SU-DHL-6 (cell line): ENCODE results near the gene ARHGAP45.

ENCODE experiments used
- H2AFZ ChIP-seq: fragments of 200-600 bp; sonication (generic); 2 replicates; pipeline ENCODE4 v1.6.1; 2014; ENCODE audit warnings: low read depth, mild to moderate bottlenecking, moderate library complexity, mixed read lengths, antibody characterized with exemption, low read length; ENCODE audit not compliant: severe bottlenecking
- H3F3A ChIP-seq: fragments of 200-600 bp; shearing (Covaris generic); 2 replicates; pipeline ENCODE4 v1.6.0; 2016; ENCODE audit warnings: antibody characterized with exemption, mild to moderate bottlenecking; ENCODE audit not compliant: insufficient read depth
- H3K27ac ChIP-seq: fragments of 200-600 bp; sonication (generic); 2 replicates; pipeline ENCODE4 v1.5.1; 2016; ENCODE audit warnings: low read depth, mild to moderate bottlenecking, low read length, moderate library complexity, mixed read lengths
- H3K27me3 ChIP-seq: fragments of 200-600 bp; sonication (generic), shearing (Covaris generic); 2 replicates; pipeline ENCODE4 v1.6.0; 2014; ENCODE audit warnings: mild to moderate bottlenecking, low read length
- H3K36me3 ChIP-seq: fragments of 200-600 bp; sonication (generic); 2 replicates; pipeline ENCODE4 v1.6.1; 2014; ENCODE audit warnings: mild to moderate bottlenecking, low read length, mixed read lengths
- H3K4me2 ChIP-seq: fragments of 300-600, 200-600 bp; shearing (Covaris generic), sonication (generic); 2 replicates; pipeline ENCODE4 v1.6.0; 2014; ENCODE audit warnings: low read length, low read depth, mild to moderate bottlenecking; ENCODE audit not compliant: poor library complexity, severe bottlenecking
- H3K4me3 ChIP-seq: fragments of 200-600 bp; sonication (generic); 2 replicates; pipeline ENCODE4 v1.5.1; 2014; ENCODE audit warnings: antibody characterized with exemption, low read length, mild to moderate bottlenecking, mixed read lengths; ENCODE audit not compliant: insufficient read depth, poor library complexity, severe bottlenecking
- H3K79me2 ChIP-seq: fragments of 200-600 bp; sonication (generic); 2 replicates; pipeline ENCODE4 v1.6.1; 2014; ENCODE audit warnings: mild to moderate bottlenecking, low read length, moderate library complexity; ENCODE audit not compliant: insufficient read depth
- H3K9ac ChIP-seq: fragments of 200-600 bp; sonication (generic); 2 replicates; pipeline ENCODE4 v1.7.0; 2014; ENCODE audit warnings: mild to moderate bottlenecking, low read length
- H3K9me2 ChIP-seq: fragments of 200-600 bp; sonication (generic); replicated peaks from 2 replicates; pipeline ENCODE4 v1.6.1; 2014; ENCODE audit warnings: low read length; ENCODE audit not compliant: insufficient read depth
- H3K9me3 ChIP-seq: fragments of 200-600 bp; sonication (generic); 2 replicates; pipeline ENCODE4 v1.6.1; 2014; ENCODE audit warnings: low read length, mixed read lengths; ENCODE audit not compliant: insufficient read depth
- H4K20me1 ChIP-seq: fragments of 200-600 bp; sonication (generic); 2 replicates; pipeline ENCODE4 v1.6.1; 2014; ENCODE audit warnings: low read depth, mild to moderate bottlenecking, antibody characterized with exemption, low read length, moderate library complexity, mixed read lengths
- CTCF ChIP-seq: fragments of 200-600 bp; sonication (generic); IDR thresholded peaks from one replicate; pipeline ENCODE4 v1.5.1; 2017; ENCODE audit warnings: antibody characterized with exemption, mild to moderate bottlenecking, low read length, moderate library complexity; ENCODE audit not compliant: insufficient read depth, poor library complexity, severe bottlenecking
- EZH2phosphoT487 ChIP-seq: fragments of 200-600 bp; sonication (generic), shearing (Covaris generic); conservative IDR thresholded peaks from 2 replicates; pipeline ENCODE4 v1.6.1; 2018; ENCODE audit warnings: mild to moderate bottlenecking, antibody characterized with exemption, low read length, moderate library complexity, mixed read lengths

The ARHGAP45 gene

GRCh38 chr19:1136201-1136600, 69.2 kb downstream of the ARHGAP45 start:
- no peak for TF ChIP-seq EZH2phosphoT487
- no peak for TF ChIP-seq CTCF
- no peak overlapping the region for H2AFZ ChIP-seq
- no peak overlapping the region for H3K4me3 ChIP-seq
- no peak overlapping the region for H3K9ac ChIP-seq
- no peaks in the 10 kb centered on the region for H3F3A ChIP-seq
- no peak overlapping the region for H3K27ac ChIP-seq
- no peaks in the 10 kb centered on the region for H4K20me1 ChIP-seq
- H3K9me2 ChIP-seq: no peaks in the 10 kb centered on the region
- no peaks in the 10 kb centered on the region for H3K79me2 ChIP-seq
- H3K27me3 ChIP-seq: no peaks in the 10 kb centered on the region
- no peaks in the 10 kb centered on the region for H3K9me3 ChIP-seq
- no peak overlapping the region for H3K4me2 ChIP-seq
- H3K36me3 ChIP-seq: no peaks in the 10 kb centered on the region
